ENCODE results near the gene MTCL1.

Gene MTCL1

DNA sequence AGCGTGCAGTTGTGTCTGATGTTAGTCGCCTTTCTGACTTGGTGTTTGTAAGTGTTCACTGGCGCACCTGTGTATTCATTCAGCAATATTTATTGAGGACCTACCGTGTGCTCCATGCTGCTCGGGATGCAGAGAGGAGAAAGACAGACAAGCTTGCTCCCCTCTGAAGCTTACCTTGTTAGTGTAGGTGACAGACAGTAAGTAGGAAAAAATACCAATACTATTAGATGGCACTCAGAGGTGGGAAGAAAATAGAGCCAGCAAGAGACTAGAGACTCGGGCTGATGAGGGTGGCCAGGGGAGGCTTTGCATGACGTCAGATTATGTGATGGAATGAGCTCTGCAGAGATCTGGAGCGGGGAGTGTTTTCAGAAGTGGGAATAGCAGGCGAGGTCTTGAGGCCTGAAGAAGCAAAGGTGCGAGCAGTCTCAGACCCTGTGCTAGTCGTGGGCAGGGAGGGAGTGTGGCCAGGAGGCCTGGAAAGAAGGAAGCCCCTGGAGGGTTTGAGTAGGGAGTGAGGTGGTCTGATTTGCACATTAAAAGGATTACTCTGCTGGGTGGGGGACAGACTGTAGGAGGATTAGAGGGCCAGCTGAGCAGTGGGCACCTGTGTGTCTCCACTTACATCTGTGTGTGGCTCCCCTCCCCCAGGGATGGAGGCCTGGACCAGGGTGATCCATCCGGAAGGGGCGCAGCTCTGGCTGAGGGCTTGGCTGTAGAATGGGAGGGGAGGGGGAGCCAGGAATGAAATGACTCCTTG, 11.8 kb downstream of the MTCL1 start:
- no peak for DNase-seq

DNA sequence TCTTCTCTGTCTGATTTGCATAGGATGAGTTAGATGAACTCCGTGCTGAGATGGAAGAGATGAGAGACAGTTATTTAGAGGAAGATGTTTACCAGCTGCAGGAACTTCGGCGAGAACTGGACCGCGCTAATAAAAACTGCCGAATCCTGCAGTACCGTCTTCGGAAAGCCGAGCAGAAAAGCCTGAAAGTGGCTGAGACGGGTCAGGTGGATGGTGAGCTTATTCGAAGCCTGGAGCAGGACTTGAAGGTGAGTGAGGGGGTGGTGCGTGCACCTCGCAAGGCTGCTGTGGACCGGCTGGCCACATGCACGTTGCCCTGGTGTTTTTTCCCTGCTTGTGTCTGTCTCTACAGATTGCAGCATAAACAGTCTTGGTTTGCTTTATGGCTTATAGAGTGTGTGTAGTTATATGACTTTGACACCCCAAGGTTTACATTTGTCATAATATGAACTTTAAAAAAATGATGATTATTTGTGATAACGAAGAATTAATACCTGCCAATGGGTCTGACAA, 13.1 kb downstream of the MTCL1 start:
- no peak for DNase-seq

- no peak for DNase-seq
Observed at GRCh38 chr18:8719192-8719591, 13.8 kb downstream of the MTCL1 start.

DNA sequence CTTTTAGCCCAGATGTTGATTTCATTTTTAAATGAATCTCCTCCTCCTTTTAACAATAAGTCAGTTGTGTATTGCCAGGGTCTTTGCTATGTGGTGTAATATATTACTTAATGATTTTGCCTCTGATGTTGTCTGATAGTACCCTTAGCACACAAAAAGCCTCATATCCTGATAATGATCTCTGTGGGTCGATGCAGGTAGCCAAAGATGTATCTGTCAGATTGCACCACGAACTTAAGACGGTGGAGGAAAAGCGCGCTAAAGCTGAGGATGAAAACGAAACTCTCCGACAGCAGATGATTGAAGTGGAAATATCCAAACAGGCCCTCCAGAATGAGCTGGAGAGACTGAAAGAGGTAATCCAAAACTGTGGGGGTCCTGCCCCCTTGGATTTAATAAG, 14.8 kb downstream of the MTCL1 start:
- DNase-seq = no peak

DNA sequence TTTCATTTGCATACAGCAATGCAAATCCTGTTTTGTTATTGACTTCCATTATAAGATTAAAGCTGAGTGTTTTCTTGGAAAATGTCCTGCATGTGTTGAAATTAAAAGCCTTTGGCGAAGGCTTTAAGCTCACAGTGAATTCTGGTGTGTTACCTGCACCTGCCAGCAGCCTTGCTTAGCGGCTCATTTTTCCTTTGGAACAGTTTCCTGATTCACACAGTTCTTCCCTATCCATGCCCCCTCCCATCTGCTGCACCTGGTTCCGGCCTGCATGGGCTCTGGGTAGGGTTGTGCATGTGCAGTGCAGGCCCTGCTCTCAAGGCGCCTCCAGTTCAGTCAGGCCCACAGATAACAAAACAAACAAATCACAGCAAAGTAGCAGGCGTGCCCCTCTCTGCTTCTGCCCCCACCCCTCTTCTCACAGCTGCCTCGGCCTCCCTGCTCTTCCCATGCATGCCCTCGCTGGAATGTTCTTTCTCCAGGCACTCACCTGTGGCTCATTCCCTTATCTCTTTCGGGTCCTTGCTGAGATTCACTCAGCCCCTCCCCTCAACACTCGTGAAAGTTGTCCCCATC, 15.8 kb downstream of the MTCL1 start:
- DNase-seq = no peak

- DNase-seq = no peak
Observed at GRCh38 chr18:8721716-8722115, 16.4 kb downstream of the MTCL1 start.

GRCh38 chr18:8722946-8723820, 17.8 kb downstream of the MTCL1 start:
- no peak for DNase-seq

DNA sequence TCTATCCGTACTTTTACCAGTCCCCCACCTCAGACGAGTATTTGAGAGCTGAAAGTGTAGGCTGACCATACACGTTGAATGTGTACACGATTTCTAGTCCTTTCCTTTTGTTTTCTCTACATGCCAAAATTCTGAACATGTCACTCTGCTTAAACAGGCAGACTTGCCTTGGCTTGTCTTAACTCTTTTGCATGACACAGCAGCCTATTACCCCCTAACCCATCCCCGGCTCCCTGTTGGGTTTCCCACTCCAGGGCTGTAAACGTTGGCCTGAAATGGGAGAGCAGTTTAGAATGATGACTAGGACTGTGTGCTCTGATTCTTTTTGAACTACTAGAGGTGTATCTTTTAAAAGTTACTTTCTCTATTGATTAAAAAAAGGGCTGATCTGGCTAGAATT, 19.1 kb downstream of the MTCL1 start:
- no peak for DNase-seq

DNA sequence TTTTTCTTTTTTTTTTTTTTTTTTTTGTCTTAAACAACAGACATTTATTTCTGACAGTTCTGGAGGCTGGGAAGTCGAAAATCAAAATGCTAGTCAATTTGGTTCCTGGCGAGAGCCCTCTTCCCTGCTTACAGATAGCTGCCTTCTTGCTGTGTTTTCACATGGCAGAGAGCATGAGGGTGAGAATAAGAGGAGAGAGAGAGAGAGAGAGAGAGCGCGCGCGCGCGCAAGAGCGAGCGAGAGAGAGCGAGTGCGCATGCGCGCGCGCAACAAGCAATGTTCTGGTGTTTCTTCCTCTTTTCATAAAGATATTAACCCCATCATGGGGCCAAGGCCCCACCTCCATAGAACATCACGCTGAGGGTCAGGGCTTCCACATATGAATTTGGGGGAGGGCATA, 20.9 kb downstream of the MTCL1 start:
- DNase-seq = no peak

DNA sequence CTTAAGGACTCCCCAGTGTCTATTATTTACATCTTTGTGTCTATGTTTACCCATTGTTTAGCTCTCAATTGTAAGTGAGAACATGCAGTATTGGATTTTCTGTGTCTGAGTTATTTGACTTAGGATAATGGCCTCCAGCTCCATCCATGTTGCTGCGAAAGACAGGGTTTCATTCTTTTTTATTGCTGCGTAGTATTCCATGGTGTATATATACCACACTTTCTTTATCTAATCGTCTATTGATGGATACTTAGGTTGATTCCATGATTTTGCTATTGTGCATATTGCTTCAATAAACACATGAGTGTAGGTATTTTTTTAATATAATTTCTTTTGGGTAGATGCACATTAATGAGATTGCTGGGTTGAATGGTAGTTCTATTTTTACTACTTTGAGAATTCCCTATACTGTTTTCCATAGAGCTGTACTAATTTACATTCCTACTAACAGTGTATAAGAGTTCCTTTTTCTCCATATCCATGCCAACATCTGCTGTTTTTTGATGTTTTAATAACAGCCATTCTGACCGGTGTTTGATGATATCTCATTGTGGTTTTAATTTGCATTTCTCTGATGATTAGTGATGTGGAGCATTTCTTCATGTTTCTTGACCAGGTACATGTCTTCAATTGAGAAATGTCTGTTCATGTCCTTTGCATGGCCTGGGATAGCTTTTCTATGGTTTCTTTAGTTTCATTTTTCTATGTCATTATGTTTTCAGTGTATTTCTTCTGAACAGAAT, 21.8 kb downstream of the MTCL1 start:
- no peak for DNase-seq

DNA sequence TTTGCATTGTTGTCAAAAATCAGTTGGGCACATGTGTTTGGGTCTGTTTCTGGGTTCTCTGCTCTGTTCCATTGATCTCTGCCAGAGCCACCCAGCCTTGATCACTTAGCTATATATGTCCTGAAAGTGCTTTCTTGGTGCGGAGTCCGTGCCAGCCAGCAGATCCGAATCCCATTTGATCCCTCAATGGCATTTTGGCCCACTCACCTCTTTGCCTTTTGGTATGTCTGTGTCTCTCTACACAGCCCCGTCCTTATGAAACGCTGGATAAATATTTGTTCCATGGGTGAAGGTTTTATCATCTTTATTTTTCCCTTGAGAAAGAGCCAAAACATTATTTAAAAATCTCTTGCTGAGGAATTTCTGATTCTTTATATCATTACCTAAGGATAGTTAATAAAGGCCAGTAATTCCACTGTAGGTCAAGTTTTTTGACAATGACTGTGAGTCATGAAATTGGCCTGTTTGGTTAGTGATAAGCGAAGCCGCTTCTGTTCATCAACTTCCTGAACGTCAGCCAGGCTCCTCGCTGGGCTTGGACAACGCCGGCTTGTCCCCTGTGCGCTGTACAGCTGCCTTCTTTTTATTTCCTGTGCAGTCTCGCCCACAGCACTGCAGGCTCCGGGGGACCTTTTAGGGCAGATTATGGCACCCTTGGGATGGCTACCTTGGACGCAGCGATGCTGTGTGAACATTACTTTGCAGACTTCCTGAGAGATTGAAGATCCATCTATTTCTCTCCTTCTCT, 24.9 kb downstream of the MTCL1 start:
- DNase-seq = no peak

DNA sequence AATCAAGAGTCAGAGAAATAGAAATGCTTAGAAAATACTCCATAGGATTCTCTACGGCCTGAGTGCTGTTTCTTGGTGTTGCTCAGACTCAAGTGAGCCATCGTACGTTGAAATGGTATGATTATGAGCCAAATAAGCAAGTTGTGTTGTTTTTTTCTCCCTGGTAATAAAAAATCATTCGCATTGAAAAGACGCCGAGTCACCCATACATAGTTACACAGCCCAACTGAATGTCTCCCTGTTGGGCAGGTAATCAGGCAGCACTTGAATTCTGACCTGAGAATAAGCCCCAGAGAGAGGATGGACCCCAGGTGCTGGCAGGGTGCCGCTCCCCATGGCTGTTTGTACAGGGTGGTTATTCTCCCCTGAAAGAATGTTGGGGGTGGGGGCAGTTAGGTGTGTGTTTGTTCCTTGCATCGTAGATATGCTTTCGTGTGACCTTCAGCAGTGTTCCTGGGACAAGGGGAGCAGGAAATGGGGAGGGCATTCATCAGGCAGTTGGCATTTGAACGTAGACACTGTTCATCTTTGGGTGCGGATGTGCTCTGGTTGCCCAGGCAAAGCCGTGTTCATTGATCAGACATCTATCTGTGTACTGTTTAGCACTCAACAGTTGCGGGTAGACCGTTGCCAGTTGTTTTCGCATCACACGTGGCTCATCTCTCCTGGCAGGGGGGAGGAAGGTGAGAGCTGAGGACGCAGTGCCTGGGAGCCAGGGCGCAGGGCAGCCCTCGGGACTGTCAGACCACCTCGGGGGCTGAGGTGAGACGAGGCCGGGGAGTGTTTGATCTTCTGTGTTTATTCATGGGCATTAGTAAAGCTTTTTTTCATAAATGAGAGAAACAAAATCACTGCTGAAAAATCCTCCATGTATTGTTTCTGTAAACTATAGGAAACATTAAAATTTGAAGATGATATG, 27.3 kb downstream of the MTCL1 start:
- no peak for DNase-seq

- DNase-seq = no peak
Observed at GRCh38 chr18:8734496-8734895, 29.1 kb downstream of the MTCL1 start.

DNA sequence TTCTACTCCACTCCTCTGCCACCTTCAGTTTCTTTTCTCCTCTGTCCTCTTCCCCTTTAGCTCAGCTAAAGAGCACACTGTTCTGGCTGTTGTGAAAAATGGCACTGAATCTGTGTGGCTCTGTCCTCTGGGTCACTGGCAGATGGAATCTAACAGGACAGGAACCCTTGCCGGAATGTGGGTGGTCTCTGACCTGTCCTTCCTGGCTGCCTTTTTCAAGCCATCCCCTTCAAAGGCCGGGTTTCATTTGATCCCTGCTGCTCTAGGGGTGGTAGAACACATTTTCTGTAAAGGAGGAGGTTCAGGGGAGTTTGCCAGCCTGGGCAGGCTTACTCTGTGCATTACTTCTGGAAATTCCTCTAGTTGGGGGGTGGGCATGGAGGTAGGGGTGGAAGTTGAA, 29.9 kb downstream of the MTCL1 start:
- DNase-seq = no peak

DNA sequence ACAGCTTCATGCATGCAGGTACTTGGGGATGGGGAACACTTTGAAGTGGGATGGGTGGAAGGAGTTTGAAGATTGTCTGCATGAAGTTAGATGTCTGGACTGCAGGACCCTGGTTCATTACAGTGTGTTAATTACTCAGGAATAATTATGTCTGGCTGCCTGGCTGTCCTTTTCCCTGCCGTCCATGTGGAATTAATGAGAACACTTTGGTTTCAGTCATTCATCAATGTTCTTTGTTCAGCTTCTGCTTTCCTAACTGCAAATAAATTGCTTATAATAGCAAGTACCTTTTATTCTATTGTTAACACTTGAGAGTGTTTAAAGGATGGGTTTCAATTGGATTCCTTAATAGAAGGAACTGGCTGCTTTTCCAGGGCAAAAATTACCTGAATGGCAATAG, 35.8 kb downstream of the MTCL1 start:
- no peak for DNase-seq

GRCh38 chr18:8741532-8741931, 36.2 kb downstream of the MTCL1 start:
- DNase-seq = no peak

DNA sequence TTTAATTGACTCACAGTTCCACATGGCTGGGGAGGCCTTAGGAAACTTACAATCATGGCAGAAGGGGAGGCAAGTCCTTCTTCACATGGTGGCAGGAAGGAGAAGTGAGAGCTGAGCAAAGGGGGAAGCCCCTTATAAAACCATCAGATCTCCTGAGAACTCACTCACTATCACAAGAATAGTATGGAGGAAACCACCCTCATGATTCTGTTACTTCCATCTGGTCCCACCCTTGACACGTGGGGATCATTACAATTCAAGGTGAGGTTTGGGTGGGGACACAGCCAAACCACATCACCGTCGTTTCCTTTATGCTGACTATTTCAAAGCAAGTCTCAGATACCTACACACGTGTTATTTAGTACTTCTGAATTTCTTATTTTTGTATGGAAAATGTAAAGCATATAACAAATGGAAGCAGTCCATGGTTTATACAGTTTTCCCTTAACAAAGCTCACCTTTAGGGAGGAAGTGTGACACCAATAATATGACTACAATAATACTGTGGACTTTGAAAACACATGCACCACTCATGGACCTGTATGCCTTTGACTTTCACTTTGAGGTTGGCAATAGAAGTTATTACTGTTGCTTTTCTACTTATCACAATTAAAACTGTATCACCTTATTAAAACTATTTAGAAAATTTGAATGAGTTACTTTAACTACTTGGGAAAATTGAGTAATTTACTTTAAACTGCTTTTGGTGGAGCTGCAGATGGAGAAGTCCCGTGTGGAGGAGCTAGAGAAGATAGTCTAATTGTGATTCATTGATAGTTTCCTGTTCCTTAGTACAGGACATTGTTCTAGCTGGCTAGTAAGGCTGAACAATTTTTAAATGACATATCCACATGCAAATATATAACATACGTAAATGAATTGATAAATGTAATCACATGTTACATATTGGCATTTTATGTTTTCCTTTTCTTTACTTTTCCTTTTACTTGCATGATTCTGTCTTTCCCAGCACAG, 37.3 kb downstream of the MTCL1 start:
- DNase-seq = no peak

DNA sequence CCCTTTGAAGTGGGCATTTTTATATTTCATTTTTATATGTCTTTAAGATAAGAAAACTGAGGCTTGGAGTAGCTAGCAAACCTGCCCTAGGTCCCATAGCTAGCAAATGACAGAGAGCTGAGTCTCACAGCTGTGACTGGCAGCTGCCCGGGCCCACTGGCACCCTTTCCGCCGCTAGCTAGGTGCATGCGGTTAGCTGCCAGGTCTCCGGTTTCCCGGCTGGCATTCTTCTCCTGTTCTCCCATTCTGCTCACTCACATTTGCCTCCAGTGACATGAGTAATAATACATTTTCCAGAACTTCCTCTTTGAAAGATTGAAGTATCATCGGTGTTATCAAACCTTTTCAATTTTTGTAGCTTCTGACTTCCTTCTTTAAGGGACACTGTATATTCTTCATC, 38.7 kb downstream of the MTCL1 start:
- DNase-seq = no peak

GRCh38 chr18:8744656-8745055, 39.3 kb downstream of the MTCL1 start:
- DNase-seq = no peak
